HG02763 (cell line): ENCODE results near the gene AMHR2.
A peak's percentile ranks its signal among the peaks of the same experiment; 100 is the strongest.
"Not testable (repeated sequence)": the region's sequence is repeated elsewhere in the genome, so short reads cannot be mapped to it uniquely, and the experiment has no call there.

Source experiments
- ATAC-seq: cut with Tn5 transposase; IDR thresholded peaks from one replicate; pipeline ENCODE4 v1.9.1; 2021; ENCODE audit warnings: mild to moderate bottlenecking, moderate library complexity; ENCODE audit not compliant: unreplicated experiment

AMHR2 gene

GRCh38 chr12:53423597-53423996 is at the start of gene AMHR2:
TSS of gene AMHR2 (plus strand) at chr12:53423855. CDS start at chr12:53423935, 80 bp downstream.
- no peak for ATAC-seq

GRCh38 chr12:53374277-53374676 is 49.4 kb upstream of the AMHR2 start:
- not testable (repeated sequence) for ATAC-seq

GRCh38 chr12:53376747-53377146 is 46.9 kb upstream of the AMHR2 start:
- no peak for ATAC-seq

- ATAC-seq = no peak
Observed at GRCh38 chr12:53378222-53378621, 45.4 kb upstream of the AMHR2 start.

- no peak for ATAC-seq
Observed at GRCh38 chr12:53378724-53379388, 44.8 kb upstream of the AMHR2 start.

GRCh38 chr12:53379389-53380103 is 44.1 kb upstream of the AMHR2 start:
- ATAC-seq = peak; percentile 70

GRCh38 chr12:53380104-53380793 is 43.4 kb upstream of the AMHR2 start, which contains the start of gene SP1:
TSS of gene SP1 (plus strand) at chr12:53380176. CDS start at chr12:53380292, 116 bp downstream.
- ATAC-seq = peak; percentile 40

- ATAC-seq = no peak
Observed at GRCh38 chr12:53380794-53381730, 42.6 kb upstream of the AMHR2 start.

GRCh38 chr12:53381731-53382630 is 41.7 kb upstream of the AMHR2 start:
- no peak for ATAC-seq

GRCh38 chr12:53383258-53383657 is 40.4 kb upstream of the AMHR2 start:
- no peak for ATAC-seq

- not testable (repeated sequence) for ATAC-seq
Observed at GRCh38 chr12:53386381-53386780, 37.3 kb upstream of the AMHR2 start.

- ATAC-seq = no peak
Observed at GRCh38 chr12:53388932-53389331, 34.7 kb upstream of the AMHR2 start.

- ATAC-seq = no peak
Observed at GRCh38 chr12:53389702-53390101, 34.0 kb upstream of the AMHR2 start.

GRCh38 chr12:53391724-53392123 is 31.9 kb upstream of the AMHR2 start:
- ATAC-seq = no peak

GRCh38 chr12:53399896-53400295 is 23.8 kb upstream of the AMHR2 start:
- ATAC-seq = no peak

GRCh38 chr12:53402351-53402750 is 21.3 kb upstream of the AMHR2 start:
- ATAC-seq = not testable (repeated sequence)

GRCh38 chr12:53402871-53403270 is 20.8 kb upstream of the AMHR2 start:
- no peak for ATAC-seq

- no peak for ATAC-seq
Observed at GRCh38 chr12:53410951-53411350, 12.7 kb upstream of the AMHR2 start.

- ATAC-seq = no peak
Observed at GRCh38 chr12:53413485-53414204, 10.0 kb upstream of the AMHR2 start.
